Parathyroid adenoma (tissue), 2 donors: ENCODE results near the gene VPS13C.

ENCODE experiments used
- H2AFZ ChIP-seq: fragments of 300-600 bp; sonication (generic); one replicate; pipeline ENCODE4 v1.7.0; 2017; ENCODE audit warnings: antibody characterized with exemption, mild to moderate bottlenecking
- H3K27ac ChIP-seq: fragments of 300-600 bp; sonication (generic); one replicate; pipeline ENCODE4 v1.7.0; 2017
- H3K27me3 ChIP-seq: fragments of 300-600 bp; sonication (generic); one replicate; pipeline ENCODE4 v1.7.0; 2017; ENCODE audit warnings: low read length; ENCODE audit not compliant: control insufficient read depth, insufficient read depth
- H3K36me3 ChIP-seq: fragments of 300-600 bp; sonication (generic); one replicate; pipeline ENCODE4 v1.7.0; 2017; ENCODE audit warnings: low read length; ENCODE audit not compliant: control insufficient read depth, insufficient read depth
- H3K4me1 ChIP-seq: fragments of 300-600 bp; sonication (generic); one replicate; pipeline ENCODE4 v1.7.0; 2017; ENCODE audit warnings: control low read depth
- H3K4me2 ChIP-seq: fragments of 300-600 bp; sonication (generic); one replicate; pipeline ENCODE4 v1.7.0; 2017; ENCODE audit warnings: low read length
- H3K4me3 ChIP-seq: fragments of 300-600 bp; sonication (generic); one replicate; pipeline ENCODE4 v1.7.0; 2017; ENCODE audit warnings: low read depth, low read length
- H3K79me2 ChIP-seq: fragments of 300-600 bp; sonication (generic); one replicate; pipeline ENCODE4 v1.7.0; 2017; ENCODE audit warnings: control low read depth
- H3K9ac ChIP-seq: fragments of 300-600 bp; sonication (generic); one replicate; pipeline ENCODE4 v1.7.0; 2017; ENCODE audit warnings: mild to moderate bottlenecking
- H3K9me3 ChIP-seq: fragments of 300-600 bp; sonication (generic); one replicate; pipeline ENCODE4 v1.7.0; 2017; ENCODE audit warnings: low read length; ENCODE audit not compliant: control insufficient read depth
- TF ChIP-seq, protein P1 (sequence below): fragments of 300-600 bp; sonication (generic); IDR thresholded peaks from one replicate; pipeline ENCODE4 v1.7.0; 2017; ENCODE audit warnings: antibody characterized with exemption, mild to moderate bottlenecking
- donor health status: primary hyperparathyroidism.

The VPS13C gene

GRCh38 chr15:61820951-61821350 lies 239.3 kb downstream of the VPS13C start:
- Histone ChIP-seq H3K79me2 (no peaks in the 10 kb centered on the region), H3K4me2 (no peak overlapping the region), H3K27ac (no peak overlapping the region), H3K36me3 (no peaks in the 10 kb centered on the region), H3K9ac (no peak overlapping the region), H3K4me3 (no peak overlapping the region), H3K27me3 (no peaks in the 10 kb centered on the region), H3K4me1 (no peaks in the 10 kb centered on the region), H3K9me3 (no peaks in the 10 kb centered on the region), H2AFZ (no peak overlapping the region)
- TF ChIP-seq, protein P1, sequence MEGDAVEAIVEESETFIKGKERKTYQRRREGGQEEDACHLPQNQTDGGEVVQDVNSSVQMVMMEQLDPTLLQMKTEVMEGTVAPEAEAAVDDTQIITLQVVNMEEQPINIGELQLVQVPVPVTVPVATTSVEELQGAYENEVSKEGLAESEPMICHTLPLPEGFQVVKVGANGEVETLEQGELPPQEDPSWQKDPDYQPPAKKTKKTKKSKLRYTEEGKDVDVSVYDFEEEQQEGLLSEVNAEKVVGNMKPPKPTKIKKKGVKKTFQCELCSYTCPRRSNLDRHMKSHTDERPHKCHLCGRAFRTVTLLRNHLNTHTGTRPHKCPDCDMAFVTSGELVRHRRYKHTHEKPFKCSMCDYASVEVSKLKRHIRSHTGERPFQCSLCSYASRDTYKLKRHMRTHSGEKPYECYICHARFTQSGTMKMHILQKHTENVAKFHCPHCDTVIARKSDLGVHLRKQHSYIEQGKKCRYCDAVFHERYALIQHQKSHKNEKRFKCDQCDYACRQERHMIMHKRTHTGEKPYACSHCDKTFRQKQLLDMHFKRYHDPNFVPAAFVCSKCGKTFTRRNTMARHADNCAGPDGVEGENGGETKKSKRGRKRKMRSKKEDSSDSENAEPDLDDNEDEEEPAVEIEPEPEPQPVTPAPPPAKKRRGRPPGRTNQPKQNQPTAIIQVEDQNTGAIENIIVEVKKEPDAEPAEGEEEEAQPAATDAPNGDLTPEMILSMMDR = no peak

DNA sequence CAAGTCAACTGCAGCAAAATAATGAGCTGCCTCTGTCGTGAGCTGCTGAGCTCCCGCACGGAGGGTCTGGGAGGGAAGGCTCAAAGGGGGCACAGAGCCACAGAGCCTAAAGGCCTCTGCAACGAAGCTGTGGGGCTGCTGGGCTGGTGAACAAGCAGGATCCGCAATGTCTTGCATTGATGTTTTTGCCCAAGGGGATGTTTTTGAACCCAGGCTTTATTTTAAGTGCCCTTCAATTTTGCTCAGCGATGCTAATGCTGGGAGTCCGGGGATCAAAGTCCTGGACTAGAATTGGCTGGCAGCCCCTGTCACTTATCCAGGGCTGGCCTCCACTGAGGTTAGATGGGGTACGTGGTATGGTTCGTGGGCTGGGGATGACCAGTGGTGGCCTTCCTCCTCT lies 240.0 kb downstream of the VPS13C start:
- TF ChIP-seq, protein P1 = no peak
- H3K4me2 ChIP-seq = no peak overlapping the region
- no peaks in the 10 kb centered on the region for H3K27me3 ChIP-seq
- no peaks in the 10 kb centered on the region for H3K36me3 ChIP-seq
- H2AFZ ChIP-seq = no peak overlapping the region
- H3K4me3 ChIP-seq = no peak overlapping the region
- H3K4me1 ChIP-seq = no peaks in the 10 kb centered on the region
- H3K9ac ChIP-seq = no peak overlapping the region
- H3K9me3 ChIP-seq = no peaks in the 10 kb centered on the region
- H3K79me2 ChIP-seq = no peaks in the 10 kb centered on the region
- no peak overlapping the region for H3K27ac ChIP-seq

- no peak overlapping the region for H2AFZ ChIP-seq
Measured at GRCh38 chr15:61819386-61819785, 240.9 kb downstream of the VPS13C start.

GRCh38 chr15:61818801-61819200 lies 241.4 kb downstream of the VPS13C start:
- H3K9ac ChIP-seq = no peak overlapping the region
- no peak overlapping the region for H2AFZ ChIP-seq
- no peak overlapping the region for H3K27ac ChIP-seq
- no peaks in the 10 kb centered on the region for H3K4me1 ChIP-seq
- TF ChIP-seq, protein P1 = no peak
- no peaks in the 10 kb centered on the region for H3K36me3 ChIP-seq
- no peaks in the 10 kb centered on the region for H3K9me3 ChIP-seq
- no peak overlapping the region for H3K4me2 ChIP-seq
- no peaks in the 10 kb centered on the region for H3K79me2 ChIP-seq
- H3K4me3 ChIP-seq = no peak overlapping the region
- H3K27me3 ChIP-seq = no peaks in the 10 kb centered on the region

More at GRCh38 chr15:61819386-61819785, 240.9 kb downstream of the VPS13C start:
- Histone ChIP-seq H3K4me1 (no peaks in the 10 kb centered on the region), H3K27me3 (no peaks in the 10 kb centered on the region), H3K4me2 (no peak overlapping the region), H3K9ac (no peak overlapping the region), H3K4me3 (no peak overlapping the region), H3K27ac (no peak overlapping the region), H3K36me3 (no peaks in the 10 kb centered on the region), H3K79me2 (no peaks in the 10 kb centered on the region), H3K9me3 (no peaks in the 10 kb centered on the region)
- TF ChIP-seq, protein P1 = no peak

GRCh38 chr15:61816856-61817255 lies 243.4 kb downstream of the VPS13C start:
- no peak overlapping the region for H3K4me2 ChIP-seq
- no peak overlapping the region for H2AFZ ChIP-seq
- H3K4me3 ChIP-seq = no peak overlapping the region
- H3K36me3 ChIP-seq = no peaks in the 10 kb centered on the region
- peaks cover 10% of the 10 kb centered on the region for H3K4me1 ChIP-seq
- TF ChIP-seq, protein P1 = no peak
- no peak overlapping the region for H3K27ac ChIP-seq
- H3K79me2 ChIP-seq = no peaks in the 10 kb centered on the region
- no peaks in the 10 kb centered on the region for H3K27me3 ChIP-seq
- H3K9ac ChIP-seq = no peak overlapping the region
- H3K9me3 ChIP-seq = no peaks in the 10 kb centered on the region
